B cell (primary cell): ENCODE results near the gene SPEG.

Experiments used
- EZH2 ChIP-seq: IDR thresholded peaks from 2 replicates; pipeline ENCODE4 v1.6.1; 2012; ENCODE audit warnings: borderline replicate concordance, low read depth, mild to moderate bottlenecking, moderate library complexity, low read length; ENCODE audit not compliant: insufficient read depth, poor library complexity, severe bottlenecking
- TF ChIP-seq, protein P1 (sequence below): fragments of 200-600 bp; IDR thresholded peaks from one replicate; pipeline ENCODE4 v1.8.0; 2022; ENCODE audit warnings: antibody characterized with exemption, mild to moderate bottlenecking

DNA sequence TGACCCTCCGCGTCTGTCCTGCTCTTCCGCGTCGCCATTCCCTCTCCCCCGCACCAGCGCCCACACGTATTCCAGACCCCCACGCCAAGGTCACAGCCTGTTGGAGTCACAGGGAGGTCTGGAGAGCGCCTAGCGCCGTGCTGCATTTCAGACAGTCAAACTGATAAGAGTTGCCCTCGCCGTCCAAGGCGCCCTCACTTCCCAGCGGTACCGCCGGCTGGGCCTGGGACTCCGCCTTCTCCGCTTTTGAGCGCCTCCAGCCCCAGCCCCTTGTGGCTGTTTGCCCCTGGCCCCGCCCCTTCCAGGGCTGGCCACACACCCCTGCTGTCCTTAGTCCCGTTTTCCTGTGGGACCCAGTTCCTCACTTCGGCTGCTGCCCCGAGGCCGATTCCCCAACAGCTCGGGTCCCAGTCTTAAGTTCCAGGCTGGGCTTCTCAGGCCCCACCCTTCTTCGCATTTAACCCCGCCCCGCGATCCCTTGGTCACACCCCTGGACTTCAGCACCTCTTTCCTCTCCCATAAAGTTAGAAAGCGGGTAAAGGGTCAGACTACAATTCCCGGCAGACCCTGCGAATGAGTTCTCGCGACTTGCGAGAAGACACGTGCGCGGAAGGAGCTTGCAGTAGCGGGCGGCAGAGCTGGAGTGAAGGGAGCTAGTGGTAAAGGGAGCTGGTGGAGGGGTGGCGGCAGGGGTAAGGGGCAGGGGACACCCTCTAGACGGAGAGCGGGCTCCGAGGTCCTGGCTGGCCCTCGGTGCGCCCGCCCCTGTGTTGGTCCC lies 63.8 kb downstream of the SPEG start, which contains the start of gene GMPPA:
- TF ChIP-seq, protein P1, sequence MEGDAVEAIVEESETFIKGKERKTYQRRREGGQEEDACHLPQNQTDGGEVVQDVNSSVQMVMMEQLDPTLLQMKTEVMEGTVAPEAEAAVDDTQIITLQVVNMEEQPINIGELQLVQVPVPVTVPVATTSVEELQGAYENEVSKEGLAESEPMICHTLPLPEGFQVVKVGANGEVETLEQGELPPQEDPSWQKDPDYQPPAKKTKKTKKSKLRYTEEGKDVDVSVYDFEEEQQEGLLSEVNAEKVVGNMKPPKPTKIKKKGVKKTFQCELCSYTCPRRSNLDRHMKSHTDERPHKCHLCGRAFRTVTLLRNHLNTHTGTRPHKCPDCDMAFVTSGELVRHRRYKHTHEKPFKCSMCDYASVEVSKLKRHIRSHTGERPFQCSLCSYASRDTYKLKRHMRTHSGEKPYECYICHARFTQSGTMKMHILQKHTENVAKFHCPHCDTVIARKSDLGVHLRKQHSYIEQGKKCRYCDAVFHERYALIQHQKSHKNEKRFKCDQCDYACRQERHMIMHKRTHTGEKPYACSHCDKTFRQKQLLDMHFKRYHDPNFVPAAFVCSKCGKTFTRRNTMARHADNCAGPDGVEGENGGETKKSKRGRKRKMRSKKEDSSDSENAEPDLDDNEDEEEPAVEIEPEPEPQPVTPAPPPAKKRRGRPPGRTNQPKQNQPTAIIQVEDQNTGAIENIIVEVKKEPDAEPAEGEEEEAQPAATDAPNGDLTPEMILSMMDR: no peak
- TF ChIP-seq EZH2: no peak
